GM18507 (cell line): ENCODE measurements around the gene ZNF22.
A peak's percentile ranks its signal among the peaks of the same experiment; 100 is the strongest.

Experiments
- DNase-seq: peaks from one replicate; pipeline ENCODE4 v3.0.0; 2011; ENCODE audit warnings: low read depth; ENCODE audit not compliant: insufficient read length; ENCODE audit errors: extremely low spot score
- FAIRE-seq: peaks from 2 replicates; lab custom pipeline; 2011; peaks lifted over from hg19 to GRCh38; lab: Jason Lieb, UNC

The ZNF22 gene

GRCh38 chr10:45000752-45001380, at the start of gene ZNF22:
Gene ZNF22 (plus strand): TSS chr10:45000923. CDS start chr10:45003369, 2,446 bp downstream.
- FAIRE-seq (peak; percentile 68), DNase-seq (peak; percentile 58)

- FAIRE-seq (no peak), DNase-seq (no peak)
These were observed 49.0 kb upstream of the ZNF22 start for GRCh38 chr10:44951576-44952226.

- no peak for FAIRE-seq
- no peak for DNase-seq
These were observed 47.9 kb upstream of the ZNF22 start for GRCh38 chr10:44952779-44953231.

GRCh38 chr10:44954042-44954441, 46.7 kb upstream of the ZNF22 start:
- FAIRE-seq (no peak), DNase-seq (no peak)

- FAIRE-seq (no peak), DNase-seq (no peak)
These were observed 45.8 kb upstream of the ZNF22 start for GRCh38 chr10:44954962-44955361.

GRCh38 chr10:44955413-44956070, 45.2 kb upstream of the ZNF22 start:
- no peak for FAIRE-seq

GRCh38 chr10:44956226-44956625, 44.5 kb upstream of the ZNF22 start:
- FAIRE-seq, result no peak
- no peak for DNase-seq

More at GRCh38 chr10:44955413-44956070, 45.2 kb upstream of the ZNF22 start:
- no peak for DNase-seq

GRCh38 chr10:44956717-44957706, 43.7 kb upstream of the ZNF22 start:
- DNase-seq (no peak), FAIRE-seq (no peak)

GRCh38 chr10:44958196-44958897, 42.4 kb upstream of the ZNF22 start:
- FAIRE-seq, result no peak
- no peak for DNase-seq

GRCh38 chr10:44958898-44959246, 41.9 kb upstream of the ZNF22 start:
- FAIRE-seq, result peak; percentile 9
- no peak for DNase-seq

- peak; percentile 73 for FAIRE-seq
- peak; percentile 95 for DNase-seq
These were observed 41.3 kb upstream of the ZNF22 start, which contains the start of gene RASSF4 for GRCh38 chr10:44959247-44960087. Gene RASSF4 (plus strand): TSS chr10:44959802. CDS start chr10:44970203, 10,401 bp downstream.

- DNase-seq (no peak), FAIRE-seq (no peak)
These were observed 40.6 kb upstream of the ZNF22 start for GRCh38 chr10:44960088-44960460.

GRCh38 chr10:44960482-44961229, 40.1 kb upstream of the ZNF22 start:
- peak; percentile 64 for FAIRE-seq
- DNase-seq, result no peak

- DNase-seq (no peak), FAIRE-seq (peak; percentile 18)
These were observed 39.5 kb upstream of the ZNF22 start for GRCh38 chr10:44961230-44961571.

- no peak for FAIRE-seq
- DNase-seq, result no peak
These were observed 38.6 kb upstream of the ZNF22 start for GRCh38 chr10:44961931-44962750.

GRCh38 chr10:44962870-44963738, 37.6 kb upstream of the ZNF22 start:
- no peak for DNase-seq
- no peak for FAIRE-seq
